Measurements from ENCODE around the gene BOLA1. TPM values are rescaled to one million over a fixed set of nuclear protein-coding genes. Genes with fewer than 3 reads are reported as not detected.
"Not testable (repeated sequence)": the region's sequence is repeated elsewhere in the genome, so short reads cannot be mapped to it uniquely, and the experiment has no call there.

BOLA1 gene
- total RNA-seq, 8 experiments from 2014 or later: 9.4 to 20.8 (median 13.9) TPM

- ATAC-seq (replicated peaks in 6 of 8): no peak
- no peak overlapping the region for H3K27ac ChIP-seq
- 50 to 100% (median 88%) methylated on average over 1 of the region's 1 CpG; no CpG with 5 or more reads in 3 of the 10 experiments for WGBS, 10 experiments
- H3K4me3 ChIP-seq: no peak overlapping the region
- in situ Hi-C loops (cut with MboI; ENCODE audit: low pct_unique_long_range_greater_than_20kb in 2 of 9, low sequenced_read_pairs in 9 of 9, unreplicated experiment in 9 of 9): no loop called here
- peaks cover 5 to 6% of the 10 kb centered on the region in 2 donors for H3K4me1 ChIP-seq (replicated peaks in 1 of 2)
Measured at GRCh38 chr1:149881876-149882275, 17.5 kb upstream of the BOLA1 start.

- Histone ChIP-seq H3K4me1 (replicated peaks in 1 of 2) (peaks cover 7 to 8% of the 10 kb centered on the region in 2 donors), H3K27ac (no peak overlapping the region), H3K4me3 (peak overlapping the region; percentile 66 to 86 (median 76))
- WGBS, 10 experiments: 83 to 100% (median 100%) methylated on average over 1 to 3 of the region's 3 CpGs; no CpG with 5 or more reads in 1 of the 10 experiments
- in situ Hi-C loops (cut with MboI; ENCODE audit: low pct_unique_long_range_greater_than_20kb in 2 of 9, low sequenced_read_pairs in 9 of 9, unreplicated experiment in 9 of 9): no loop called here
- no peak for ATAC-seq (replicated peaks in 6 of 8)
Measured at GRCh38 chr1:149883598-149884247, 15.6 kb upstream of the BOLA1 start.

- peak in 3 of 8 experiments; percentile 1 to 5 (median 2) for ATAC-seq (replicated peaks in 6 of 8)
- in situ Hi-C loops (cut with MboI; ENCODE audit: low pct_unique_long_range_greater_than_20kb in 2 of 9, low sequenced_read_pairs in 9 of 9, unreplicated experiment in 9 of 9): no loop called here
- peak overlapping the region; percentile 66 to 86 (median 76) for H3K4me3 ChIP-seq
- peak overlapping the region; percentile 79 to 88 for H3K27ac ChIP-seq
- 0 to 11% (median 4%) methylated on average over 2 to 9 of the region's 9 CpGs for WGBS, 10 experiments
- peaks cover 12% of the 10 kb centered on the region in 2 donors for H3K4me1 ChIP-seq (replicated peaks in 1 of 2)
Measured at GRCh38 chr1:149884433-149885338, 14.7 kb upstream of the BOLA1 start.

- in situ Hi-C loops (cut with MboI; ENCODE audit: low pct_unique_long_range_greater_than_20kb in 2 of 9, low sequenced_read_pairs in 9 of 9, unreplicated experiment in 9 of 9): no loop called here
Measured at GRCh38 chr1:149885339-149886120, 13.8 kb upstream of the BOLA1 start.

GRCh38 chr1:149886121-149886395 is 13.3 kb upstream of the BOLA1 start:
- in situ Hi-C loops (cut with MboI; ENCODE audit: low pct_unique_long_range_greater_than_20kb in 2 of 9, low sequenced_read_pairs in 9 of 9, unreplicated experiment in 9 of 9): not testable (repeated sequence)
- WGBS, 10 experiments: 0% methylated on average over 1 to 10 of the region's 19 CpGs; no CpG with 5 or more reads in 7 of the 10 experiments
- peak overlapping the region; percentile 79 to 88 for H3K27ac ChIP-seq
- H3K4me1 ChIP-seq (replicated peaks in 1 of 2): peaks cover 12% of the 10 kb centered on the region in 2 donors
- H3K4me3 ChIP-seq: peak overlapping the region; percentile 66 to 86 (median 76)
- ATAC-seq (replicated peaks in 6 of 8): peak in 1 of 8 experiments; percentile 8

More at GRCh38 chr1:149885339-149886120, 13.8 kb upstream of the BOLA1 start:
- WGBS, 10 experiments: 0 to 2% (median 0%) methylated on average over 1 to 28 of the region's 36 CpGs
- peak; percentile 0 to 41 (median 21) for ATAC-seq (replicated peaks in 6 of 8)
- H3K4me1 ChIP-seq (replicated peaks in 1 of 2): peaks cover 12% of the 10 kb centered on the region in 2 donors
- peak overlapping the region; percentile 79 to 88 for H3K27ac ChIP-seq
- peak overlapping the region; percentile 66 to 86 (median 76) for H3K4me3 ChIP-seq

GRCh38 chr1:149886396-149887195 is 12.8 kb upstream of the BOLA1 start:
- peak; percentile 44 to 80 (median 75) for ATAC-seq (replicated peaks in 6 of 8)
- H3K4me1 ChIP-seq (replicated peaks in 1 of 2): peaks cover 12% of the 10 kb centered on the region in 2 donors
- in situ Hi-C loops (cut with MboI; ENCODE audit: low pct_unique_long_range_greater_than_20kb in 2 of 9, low sequenced_read_pairs in 9 of 9, unreplicated experiment in 9 of 9): no loop called here
- peak overlapping the region; percentile 66 to 86 (median 76) for H3K4me3 ChIP-seq
- 0 to 3% (median 0%) methylated on average over 1 to 37 of the region's 62 CpGs for WGBS, 10 experiments
- peak overlapping the region; percentile 83 to 89 for H3K27ac ChIP-seq

- in situ Hi-C loops (cut with MboI; ENCODE audit: low pct_unique_long_range_greater_than_20kb in 2 of 9, low sequenced_read_pairs in 9 of 9, unreplicated experiment in 9 of 9); ATAC-seq (replicated peaks in 6 of 8): not testable (repeated sequence)
- Histone ChIP-seq H3K4me3 (peak overlapping the region; percentile 66 to 86 (median 76)), H3K27ac (peak overlapping the region; percentile 83 to 89), H3K4me1 (replicated peaks in 1 of 2) (peaks cover 12% of the 10 kb centered on the region in 2 donors)
- 0 to 17% (median 0%) methylated on average over 1 to 2 of the region's 13 CpGs; no CpG with 5 or more reads in 7 of the 10 experiments for WGBS, 10 experiments
Measured at GRCh38 chr1:149887196-149887455, 12.2 kb upstream of the BOLA1 start.

- Histone ChIP-seq H3K4me3 (peak overlapping the region; percentile 66 to 86 (median 76)), H3K4me1 (replicated peaks in 1 of 2) (peaks cover 12% of the 10 kb centered on the region in 2 donors), H3K27ac (peak overlapping the region; percentile 88 to 94)
- ATAC-seq (replicated peaks in 6 of 8): peak; percentile 36 to 73 (median 62)
- 0 to 3% (median 1%) methylated on average over 1 to 41 of the region's 46 CpGs for WGBS, 10 experiments
- in situ Hi-C loops (cut with MboI; ENCODE audit: low pct_unique_long_range_greater_than_20kb in 2 of 9, low sequenced_read_pairs in 9 of 9, unreplicated experiment in 9 of 9): no loop called here
Measured at GRCh38 chr1:149887456-149888246, 11.7 kb upstream of the BOLA1 start.

GRCh38 chr1:149888247-149888998 is 10.9 kb upstream of the BOLA1 start:
- 0 to 7% (median 3%) methylated on average over 3 to 20 of the region's 28 CpGs for WGBS, 10 experiments
- in situ Hi-C loops (cut with MboI; ENCODE audit: low pct_unique_long_range_greater_than_20kb in 2 of 9, low sequenced_read_pairs in 9 of 9, unreplicated experiment in 9 of 9): no loop called here

GRCh38 chr1:149888999-149889289 is 10.4 kb upstream of the BOLA1 start:
- Histone ChIP-seq H3K4me3 (peak overlapping the region; percentile 66 to 86 (median 76)), H3K4me1 (replicated peaks in 1 of 2) (peaks cover 7 to 11% of the 10 kb centered on the region in 2 donors), H3K27ac (peak overlapping the region; percentile 88 to 94)
- WGBS, 10 experiments: 0 to 62% (median 27%) methylated on average over 1 to 6 of the region's 6 CpGs
- ATAC-seq (replicated peaks in 6 of 8): no peak
- in situ Hi-C loops (cut with MboI; ENCODE audit: low pct_unique_long_range_greater_than_20kb in 2 of 9, low sequenced_read_pairs in 9 of 9, unreplicated experiment in 9 of 9): no loop called here

More at GRCh38 chr1:149888247-149888998, 10.9 kb upstream of the BOLA1 start:
- peaks cover 12% of the 10 kb centered on the region in 2 donors for H3K4me1 ChIP-seq (replicated peaks in 1 of 2)
- peak overlapping the region; percentile 88 to 94 for H3K27ac ChIP-seq
- peak overlapping the region; percentile 66 to 86 (median 76) for H3K4me3 ChIP-seq
- ATAC-seq (replicated peaks in 6 of 8): peak; percentile 4 to 34 (median 16)

GRCh38 chr1:149896575-149896974 is 2.8 kb upstream of the BOLA1 start:
- no peak overlapping the region for H3K27ac ChIP-seq
- 69 to 100% (median 93%) methylated on average over 1 to 4 of the region's 4 CpGs; no CpG with 5 or more reads in 2 of the 10 experiments for WGBS, 10 experiments
- H3K4me1 ChIP-seq (replicated peaks in 1 of 2): peaks cover 4 to 5% of the 10 kb centered on the region in 2 donors
- in situ Hi-C loops (cut with MboI; ENCODE audit: low pct_unique_long_range_greater_than_20kb in 2 of 9, low sequenced_read_pairs in 9 of 9, unreplicated experiment in 9 of 9): no loop called here
- no peak for ATAC-seq (replicated peaks in 6 of 8)
- no peak overlapping the region for H3K4me3 ChIP-seq
